Upper lobe of right lung (tissue), 1 donor: ENCODE data around the gene CLMN. TPM values are rescaled to one million over a fixed set of nuclear protein-coding genes. Genes with fewer than 3 reads are reported as not detected.

Experiments used
- ATAC-seq: fragments of 200-7000 bp; cut with Tn5 transposase; one replicate; pipeline ENCODE4 v1.9.1; 2020; ENCODE audit warnings: mild to moderate bottlenecking, moderate library complexity
- DNase-seq: peaks from one replicate; pipeline ENCODE4 v3.0.0-alpha.2; 2020
- H3K27ac ChIP-seq: fragments of 200-600 bp; one replicate; pipeline ENCODE4 v1.8.0; 2022
- H3K27me3 ChIP-seq: fragments of 200-600 bp; one replicate; pipeline ENCODE4 v1.8.0; 2022; ENCODE audit warnings: mild to moderate bottlenecking
- H3K36me3 ChIP-seq: fragments of 200-600 bp; one replicate; pipeline ENCODE4 v1.8.0; 2022
- H3K4me1 ChIP-seq: fragments of 200-600 bp; one replicate; pipeline ENCODE4 v1.8.0; 2022
- H3K4me3 ChIP-seq: fragments of 200-600 bp; one replicate; pipeline ENCODE4 v1.8.0; 2022; ENCODE audit warnings: mild to moderate bottlenecking
- H3K9me3 ChIP-seq: fragments of 200-600 bp; one replicate; pipeline ENCODE4 v1.8.0; 2022
- CTCF ChIP-seq: fragments of 200-600 bp; IDR thresholded peaks from one replicate; pipeline ENCODE4 v1.8.0; 2022; ENCODE audit warnings: antibody characterized with exemption
- intact Hi-C: fragments of 100-400 bp; cut with DNase I; formaldehyde crosslinking; loops from one replicate; pipeline ENCODE4 v1.11.0; 2022
- total RNA-seq: library from RNA; stranded (reverse); fragmentation: NEBNext Ultra II Directional; extraction: Animal tissue kit (Norgen Biotek cat#: 25700); gene quantifications from one replicate; pipeline ENCODE4 v1.2.1, GENCODE V29; 2021
- donor health status: DM: no; HTN: yes; CAD: no; lungs with severe emphysema.

The CLMN gene
- total RNA-seq, 1 donor from 2014 or later, result 19.3 TPM

GRCh38 chr14:95195031-95195430 is 124.7 kb downstream of the CLMN start:
- intact Hi-C loops, result no loop called here
- TF ChIP-seq CTCF, result no peak
- Histone ChIP-seq H3K36me3 (no peaks in the 10 kb centered on the region), H3K27me3 (no peaks in the 10 kb centered on the region), H3K4me1 (peaks cover 7% of the 10 kb centered on the region), H3K9me3 (no peaks in the 10 kb centered on the region), H3K27ac (no peak overlapping the region), H3K4me3 (no peak overlapping the region)
- no peak for DNase-seq
- ATAC-seq, result no peak

- no peak overlapping the region for H3K4me3 ChIP-seq
- no peaks in the 10 kb centered on the region for H3K27me3 ChIP-seq
- no peaks in the 10 kb centered on the region for H3K36me3 ChIP-seq
- no peak overlapping the region for H3K27ac ChIP-seq
- H3K4me1 ChIP-seq, result peaks cover 7% of the 10 kb centered on the region
- DNase-seq (no peak), ATAC-seq (peak; percentile 19)
- no peak for TF ChIP-seq CTCF
- intact Hi-C loops, result no loop called here
- H3K9me3 ChIP-seq, result no peaks in the 10 kb centered on the region
These were observed 126.6 kb downstream of the CLMN start for GRCh38 chr14:95193081-95193480.

GRCh38 chr14:95192311-95192710 is 127.4 kb downstream of the CLMN start:
- H3K27me3 ChIP-seq, result no peaks in the 10 kb centered on the region
- no peak overlapping the region for H3K4me3 ChIP-seq
- intact Hi-C loops, result no loop called here
- DNase-seq (no peak), ATAC-seq (no peak)
- no peak for TF ChIP-seq CTCF
- no peaks in the 10 kb centered on the region for H3K9me3 ChIP-seq
- H3K36me3 ChIP-seq, result no peaks in the 10 kb centered on the region
- H3K27ac ChIP-seq, result no peak overlapping the region
- peaks cover 7% of the 10 kb centered on the region for H3K4me1 ChIP-seq

GRCh38 chr14:95191445-95192199 is 128.1 kb downstream of the CLMN start:
- no peak for TF ChIP-seq CTCF

GRCh38 chr14:95190857-95191256 is 128.9 kb downstream of the CLMN start:
- H3K4me3 ChIP-seq, result no peak overlapping the region
- peaks cover 13% of the 10 kb centered on the region for H3K4me1 ChIP-seq
- no peak overlapping the region for H3K27ac ChIP-seq
- DNase-seq, result no peak
- TF ChIP-seq CTCF, result no peak
- no peaks in the 10 kb centered on the region for H3K9me3 ChIP-seq
- intact Hi-C loops, result no loop called here
- H3K27me3 ChIP-seq, result no peaks in the 10 kb centered on the region
- no peak for ATAC-seq
- H3K36me3 ChIP-seq, result no peaks in the 10 kb centered on the region

More at GRCh38 chr14:95191445-95192199, 128.1 kb downstream of the CLMN start:
- DNase-seq (no peak), ATAC-seq (peak; percentile 13)
- no peaks in the 10 kb centered on the region for H3K27me3 ChIP-seq
- H3K4me1 ChIP-seq, result peaks cover 7% of the 10 kb centered on the region
- H3K4me3 ChIP-seq, result no peak overlapping the region
- H3K36me3 ChIP-seq, result no peaks in the 10 kb centered on the region
- no peak overlapping the region for H3K27ac ChIP-seq
- no peaks in the 10 kb centered on the region for H3K9me3 ChIP-seq
- intact Hi-C loops, result no loop called here
